GM19035 (cell line): Measurements from ENCODE around the gene REG1B.

Experiments used
- ATAC-seq: cut with Tn5 transposase; IDR thresholded peaks from one replicate; pipeline ENCODE4 v1.9.1; 2021; ENCODE audit not compliant: unreplicated experiment

The REG1B gene

DNA sequence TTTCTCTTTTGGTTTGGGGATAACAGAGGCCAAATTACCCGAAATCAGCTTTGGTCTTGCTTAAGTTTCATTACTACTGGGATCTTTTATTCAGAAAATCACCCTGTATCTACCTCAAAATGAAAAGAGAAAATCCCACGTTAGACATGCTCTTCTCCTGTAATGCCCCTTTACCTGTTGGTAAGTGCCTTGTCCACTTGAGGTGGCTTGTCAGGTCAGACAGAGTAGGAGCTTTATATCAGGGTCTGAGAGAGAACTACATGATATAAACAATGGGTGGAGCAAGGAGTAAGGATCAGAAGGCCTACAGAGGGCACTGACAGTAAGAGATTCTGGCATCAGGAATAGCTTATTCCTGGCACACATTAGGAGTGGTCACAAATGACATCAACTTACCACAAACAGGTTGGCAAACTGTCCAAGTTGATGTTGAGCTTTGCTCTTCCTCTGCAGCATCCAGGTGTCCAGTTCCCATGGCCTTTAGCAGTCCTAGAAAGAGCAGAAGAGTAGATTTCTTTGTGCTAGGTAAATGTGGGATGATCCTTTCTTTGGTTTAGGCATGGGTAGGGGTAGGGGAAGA, at the start of gene REG1B:
REG1B (minus strand) TSS at position 209 of the 580 bp plus-strand sequence. CDS start 381 bp downstream, outside the sequence.
- no peak for ATAC-seq

DNA sequence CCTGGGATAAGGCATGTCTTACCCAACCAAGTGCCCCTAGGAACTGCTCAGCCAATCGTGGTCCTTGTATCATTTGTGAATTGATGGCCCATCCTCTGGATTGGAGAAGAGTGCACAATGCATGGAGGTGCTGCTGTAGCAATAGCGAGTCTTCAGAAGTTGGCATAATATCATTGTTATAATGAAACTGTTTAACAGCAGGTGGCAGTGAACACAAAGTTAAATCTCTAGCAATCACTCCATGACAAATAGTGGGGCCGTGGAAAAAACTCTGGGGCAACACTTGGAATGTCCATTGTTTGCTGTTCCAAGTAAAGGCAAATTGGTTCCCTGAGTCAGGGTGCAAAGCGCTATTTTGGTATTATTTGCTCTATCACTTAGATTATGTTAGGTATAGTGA, 43.9 kb upstream of the REG1B start:
- no peak for ATAC-seq

GRCh38 chr2:79129804-79130203, 42.0 kb upstream of the REG1B start:
- ATAC-seq = no peak

- no peak for ATAC-seq
These were observed 41.5 kb upstream of the REG1B start for GRCh38 chr2:79129260-79129659.

DNA sequence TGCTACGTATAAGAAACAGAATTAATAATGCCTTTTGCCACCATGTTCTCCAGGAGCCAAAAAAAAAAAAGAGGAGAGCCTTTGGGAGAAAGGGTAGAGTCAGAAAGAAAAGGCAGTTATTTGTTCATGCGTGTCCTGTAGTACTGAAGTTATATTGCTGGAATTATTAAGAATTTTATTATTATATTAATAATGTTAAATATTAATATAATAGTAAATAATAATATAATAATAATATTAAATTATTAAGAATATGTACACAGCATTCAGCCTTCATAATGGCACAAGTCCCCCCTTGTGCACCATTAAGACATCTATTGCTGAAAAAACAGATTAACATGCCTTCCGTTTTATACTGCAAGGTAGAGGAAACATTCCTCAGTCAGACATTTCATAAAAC, 40.6 kb upstream of the REG1B start:
- ATAC-seq = no peak

- ATAC-seq = no peak
These were observed 37.9 kb upstream of the REG1B start for GRCh38 chr2:79125721-79125985.

DNA sequence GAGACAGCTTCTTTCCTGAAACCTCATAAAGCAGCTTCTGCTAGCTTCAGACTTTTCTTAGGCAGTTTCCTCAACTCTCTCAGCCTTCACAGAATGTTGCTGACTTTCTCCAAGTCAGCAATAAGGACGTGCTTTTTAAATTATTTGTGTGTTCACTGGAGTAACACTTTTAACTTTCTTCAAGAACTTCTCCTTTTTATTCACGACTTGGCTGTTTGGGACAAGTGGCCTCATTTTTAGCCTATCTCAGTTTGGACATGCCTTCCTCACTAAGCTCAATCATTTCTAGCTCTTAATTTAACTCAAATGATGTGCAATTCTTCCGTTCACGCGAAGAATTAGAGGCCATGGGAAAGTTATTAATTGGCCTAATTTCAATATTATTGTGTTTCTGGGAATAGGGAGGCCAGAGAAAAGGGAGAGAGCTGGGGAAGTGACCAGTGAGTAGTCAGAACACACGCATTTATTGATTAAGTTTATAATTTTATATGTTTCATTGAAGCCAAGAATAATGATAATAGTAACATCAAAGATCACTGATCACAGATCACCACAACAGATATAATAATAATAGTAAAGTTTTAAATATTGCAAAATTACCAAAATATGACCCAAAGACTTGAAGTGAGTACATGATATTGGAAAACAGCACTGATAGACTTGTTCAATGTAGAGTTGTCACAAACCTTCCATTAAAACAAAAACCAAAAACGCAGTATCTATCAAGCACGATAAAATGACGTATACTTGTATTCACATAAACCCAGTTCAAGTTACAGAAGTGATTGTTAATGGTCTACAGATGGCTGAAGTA, 37.3 kb upstream of the REG1B start:
- no peak for ATAC-seq

DNA sequence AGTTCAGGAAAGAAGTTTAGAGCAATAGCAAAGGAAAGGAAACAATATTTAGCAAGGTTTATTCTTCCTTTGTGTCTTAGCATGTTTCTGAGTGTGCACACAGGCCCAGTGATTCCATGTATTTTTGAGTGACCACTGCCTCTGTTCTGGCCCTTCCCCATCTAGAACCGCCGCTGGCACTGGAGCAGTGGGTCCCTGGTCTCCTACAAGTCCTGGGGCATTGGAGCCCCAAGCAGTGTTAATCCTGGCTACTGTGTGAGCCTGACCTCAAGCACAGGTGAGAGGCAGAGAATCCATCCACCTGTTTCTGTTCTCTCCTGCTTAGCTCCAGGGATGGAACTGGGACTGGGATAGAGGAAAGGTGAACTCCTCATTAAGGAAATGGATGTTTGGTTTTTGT, 34.9 kb upstream of the REG1B start:
- ATAC-seq = no peak

- ATAC-seq = no peak
These were observed 32.5 kb upstream of the REG1B start, which contains the start of gene REG1A for GRCh38 chr2:79120194-79120713. TSS of gene REG1A (plus strand) at chr2:79120488. CDS start at chr2:79120862, 374 bp downstream.

DNA sequence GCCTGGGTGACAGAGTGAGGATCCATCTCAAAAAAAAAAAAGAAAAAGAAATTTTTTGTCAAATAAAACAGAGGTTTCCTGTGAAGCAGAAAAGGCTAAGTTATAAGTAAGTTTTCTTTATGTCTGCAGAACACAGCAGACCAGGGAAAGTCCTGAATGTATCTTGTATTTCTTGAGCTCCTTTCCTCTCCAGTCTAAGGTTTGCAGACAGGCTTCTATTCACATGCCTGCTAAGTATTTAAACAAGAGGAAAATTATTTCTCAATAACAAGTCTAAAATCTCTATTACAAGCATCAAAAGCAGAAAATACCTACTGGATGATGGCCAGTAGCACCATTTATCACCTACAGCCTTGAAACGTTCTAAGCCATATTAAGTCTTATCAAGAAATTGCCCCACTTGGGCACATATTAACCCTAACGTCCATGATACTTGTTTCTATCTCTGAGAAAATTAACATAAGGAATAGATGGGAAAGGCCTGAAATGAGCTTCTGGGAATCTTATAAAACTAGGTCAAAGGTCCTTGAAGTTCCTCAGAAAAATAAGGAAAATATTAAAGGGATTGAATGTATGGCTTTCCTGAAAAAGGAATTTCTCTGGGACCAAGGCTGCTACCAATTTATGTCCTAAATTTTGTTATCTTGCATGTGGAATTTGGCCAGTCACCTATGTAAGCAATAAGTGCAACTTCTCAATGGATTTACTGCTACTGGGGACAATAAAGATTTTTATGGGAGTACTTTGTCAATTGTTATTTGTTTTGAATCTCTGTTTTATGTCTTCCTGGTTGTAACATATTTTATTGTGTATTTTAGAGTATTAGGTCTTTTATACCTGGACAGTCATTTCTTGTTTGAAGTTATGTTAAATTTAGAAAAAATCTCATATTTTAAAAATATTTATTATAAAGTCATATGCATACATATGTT, 29.5 kb upstream of the REG1B start:
- ATAC-seq = no peak

GRCh38 chr2:79114797-79115494, 27.2 kb upstream of the REG1B start:
- ATAC-seq = no peak

- no peak for ATAC-seq
These were observed 24.5 kb upstream of the REG1B start for GRCh38 chr2:79112269-79112668.

- no peak for ATAC-seq
These were observed 17.5 kb upstream of the REG1B start for GRCh38 chr2:79105259-79105658.

DNA sequence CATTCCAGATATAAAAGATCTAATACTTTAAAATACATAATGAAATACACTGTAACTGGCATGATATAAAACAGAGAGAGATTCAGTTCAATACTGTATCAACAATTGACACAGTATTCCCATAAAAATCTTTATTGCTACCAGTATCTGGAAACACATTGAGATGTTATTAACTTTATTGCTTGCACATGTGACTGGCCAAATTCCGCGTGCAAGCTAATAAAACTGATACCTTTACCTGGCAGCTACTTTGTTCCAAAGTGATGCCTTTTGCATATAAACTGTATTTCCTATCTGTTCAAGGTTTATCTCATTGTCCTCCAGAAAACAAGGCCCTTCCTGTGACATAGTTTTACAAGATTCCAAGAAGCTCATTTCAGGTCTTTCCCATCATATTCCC, 15.4 kb upstream of the REG1B start:
- no peak for ATAC-seq

DNA sequence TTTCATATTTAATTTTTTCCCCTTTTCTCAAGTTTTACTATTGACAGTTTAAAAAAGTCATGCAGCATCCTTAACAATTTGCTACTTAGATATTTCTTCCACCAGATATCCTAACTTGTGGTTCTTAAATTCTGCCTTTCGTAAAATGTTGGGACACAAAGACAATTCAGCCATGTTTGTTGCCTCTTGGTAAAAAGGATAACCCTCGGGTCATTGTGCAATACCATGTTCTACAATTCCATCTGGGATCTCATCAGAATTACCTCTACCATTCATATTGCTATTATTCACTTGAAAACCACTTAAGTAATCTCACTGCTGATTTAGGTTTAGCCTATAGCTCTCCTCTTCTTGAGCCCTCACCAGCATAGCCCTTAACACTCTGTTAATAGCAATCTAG, 13.2 kb upstream of the REG1B start:
- no peak for ATAC-seq

GRCh38 chr2:79100285-79100684, 12.5 kb upstream of the REG1B start:
- ATAC-seq = no peak

DNA sequence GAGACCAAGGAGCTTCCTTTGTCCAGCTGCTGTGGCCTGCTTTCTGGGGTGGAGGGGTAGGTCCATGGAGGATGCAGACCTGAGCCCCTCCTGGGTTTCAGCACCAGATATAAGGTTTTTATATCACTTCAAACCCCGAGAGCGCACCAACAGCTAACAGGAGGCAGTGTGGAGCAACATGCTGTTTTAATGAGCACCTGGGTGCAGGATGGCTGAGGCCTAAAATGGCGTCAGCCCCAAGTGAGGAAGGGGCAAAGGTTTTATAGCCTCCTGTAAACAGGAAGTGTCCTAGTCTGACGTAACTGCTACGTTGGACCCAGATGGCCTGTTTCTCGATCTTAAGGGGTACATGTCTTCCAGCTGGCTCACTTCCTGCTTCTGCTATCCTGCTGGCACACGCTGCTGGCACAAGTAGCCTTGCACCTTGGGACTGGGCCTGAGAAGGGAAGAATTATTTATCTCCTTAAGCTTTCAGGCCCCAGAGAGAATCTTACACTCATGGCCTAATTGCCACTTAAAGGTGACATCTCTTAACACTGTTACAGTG, 11.4 kb upstream of the REG1B start:
- no peak for ATAC-seq

DNA sequence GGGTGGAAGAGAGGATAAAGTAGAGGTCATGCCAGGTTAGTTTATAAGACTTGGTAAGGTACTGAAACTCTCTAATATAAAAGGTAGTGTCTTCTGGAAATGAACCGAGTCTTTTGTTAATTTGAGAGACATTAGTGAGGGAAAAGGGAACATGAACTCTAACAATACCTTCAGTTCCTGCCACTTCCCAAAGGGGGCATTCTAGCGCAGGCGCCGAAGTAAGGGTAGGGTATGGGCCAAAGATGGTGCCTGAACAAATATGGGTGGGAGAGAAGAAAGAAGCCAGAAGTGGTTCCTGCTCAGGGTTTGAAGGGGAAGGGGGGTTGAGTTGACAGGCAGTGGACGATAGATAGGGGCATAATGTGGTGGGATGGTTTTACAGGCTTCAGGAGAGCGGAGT, 10.1 kb upstream of the REG1B start:
- ATAC-seq = no peak

DNA sequence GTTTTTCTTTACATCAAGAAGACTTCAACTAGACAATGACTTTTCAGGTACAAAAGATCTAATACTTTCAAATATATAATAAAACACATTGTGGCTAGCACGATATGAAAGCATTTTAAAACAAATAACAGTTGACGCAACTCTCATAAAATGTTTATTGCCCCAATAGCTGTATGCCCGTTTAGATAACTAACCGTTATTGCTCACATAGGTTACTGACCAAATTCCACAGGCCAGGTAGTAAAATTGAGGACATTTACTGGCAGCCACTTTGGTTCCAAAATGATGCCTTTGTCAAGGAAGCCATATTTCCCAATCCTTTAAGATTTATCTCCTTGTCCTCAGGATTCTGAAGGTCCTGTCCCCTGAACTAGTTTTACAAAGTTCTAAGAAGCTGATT, 2.9 kb upstream of the REG1B start:
- no peak for ATAC-seq

GRCh38 chr2:79086255-79086654, 1.5 kb downstream of the REG1B start:
- ATAC-seq = no peak

- ATAC-seq = no peak
These were observed 2.4 kb downstream of the REG1B start for GRCh38 chr2:79085382-79085781.
